Central memory CD8-positive, alpha-beta T cell (primary cell): ENCODE results near the gene RNF223.
"Not testable (repeated sequence)": the region's sequence is repeated elsewhere in the genome, so short reads cannot be mapped to it uniquely, and the experiment has no call there.

Experiments used
- ATAC-seq: fragments of 150-1000 bp; cut with Tn5 transposase; replicated peaks from 2 replicates; pipeline ENCODE4 v1.10.0; 2022; ENCODE audit warnings: mild to moderate bottlenecking, moderate FRiP score, moderate number of reproducible peaks; ENCODE audit not compliant: poor library complexity, severe bottlenecking; ENCODE audit errors: extremely low read depth
- DNase-seq, 2 donors: peaks; one replicate each; pipeline ENCODE4 v3.0.0; 2021; ENCODE audit warnings: low spot score in 2 of 2
- H3K27ac Mint-ChIP-seq: one replicate; pipeline ENCODE4 v1.8.0; 2022; ENCODE audit warnings: low read depth, mild to moderate bottlenecking, moderate library complexity, mixed read lengths
- H3K27me3 Mint-ChIP-seq: one replicate; pipeline ENCODE4 v1.8.0; 2022; ENCODE audit warnings: mixed read lengths
- H3K36me3 Mint-ChIP-seq: one replicate; pipeline ENCODE4 v1.8.0; 2022; ENCODE audit warnings: mild to moderate bottlenecking, moderate library complexity, mixed read lengths; ENCODE audit not compliant: insufficient read depth
- H3K4me1 Mint-ChIP-seq: one replicate; pipeline ENCODE4 v1.8.0; 2022; ENCODE audit warnings: mixed read lengths
- H3K4me3 Mint-ChIP-seq: one replicate; pipeline ENCODE4 v1.8.0; 2022; ENCODE audit warnings: mild to moderate bottlenecking, moderate library complexity, mixed read lengths
- H3K9me3 Mint-ChIP-seq: one replicate; pipeline ENCODE4 v1.8.0; 2022; ENCODE audit warnings: mixed read lengths

The RNF223 gene

DNA sequence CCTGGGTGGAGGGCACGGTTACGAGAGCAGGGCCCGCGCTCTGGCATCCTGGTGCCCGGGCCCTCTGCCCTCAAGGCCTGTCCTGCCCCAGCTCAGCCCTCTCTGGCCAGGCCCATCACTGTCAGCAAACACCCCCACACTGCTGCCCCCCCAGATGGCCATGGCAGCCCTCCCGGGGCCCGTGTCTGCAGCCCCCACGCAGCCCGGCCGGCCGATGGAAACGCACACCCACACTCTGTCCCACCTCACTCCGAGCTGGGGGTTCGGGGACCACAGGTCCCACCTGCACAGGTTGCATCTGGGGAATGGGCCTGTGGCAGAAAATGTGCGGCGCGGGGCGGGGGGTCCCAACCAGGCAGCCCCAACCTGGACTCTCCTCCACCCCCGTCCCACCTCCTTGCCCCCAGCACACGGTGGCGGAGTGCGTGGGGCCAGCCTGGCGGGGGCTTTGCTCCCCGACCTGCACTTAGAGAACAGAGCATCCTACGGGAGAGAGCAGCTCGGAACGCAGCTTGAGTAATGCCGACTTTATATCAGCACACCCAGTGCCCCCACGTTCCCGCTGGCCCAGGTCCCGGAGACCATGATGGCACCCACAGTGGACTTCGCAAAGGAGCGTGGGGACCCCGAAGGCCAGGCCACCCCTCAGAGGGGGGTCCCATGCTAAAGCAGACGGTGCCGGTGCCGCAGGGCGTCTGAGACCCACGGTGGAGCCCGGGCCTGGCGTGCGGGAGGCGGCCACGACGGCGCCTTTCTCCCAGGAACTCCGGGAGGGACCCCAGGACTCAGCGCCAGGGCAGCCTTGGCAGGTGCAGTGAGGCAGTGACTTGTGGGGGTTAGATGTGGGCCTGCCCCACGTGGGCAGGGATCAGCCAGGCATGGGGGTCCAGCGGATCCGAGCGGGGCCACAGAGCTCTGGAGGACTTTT lies 7.5 kb upstream of the RNF223 start:
- Mint-ChIP-seq H3K27me3 (no peaks in the 10 kb centered on the region), H3K27ac (no peak overlapping the region), H3K9me3 (no peaks in the 10 kb centered on the region), H3K4me3 (no peak overlapping the region), H3K36me3 (peaks cover 3% of the 10 kb centered on the region), H3K4me1 (no peaks in the 10 kb centered on the region)
- DNase-seq (no peak), ATAC-seq (no peak)

DNA sequence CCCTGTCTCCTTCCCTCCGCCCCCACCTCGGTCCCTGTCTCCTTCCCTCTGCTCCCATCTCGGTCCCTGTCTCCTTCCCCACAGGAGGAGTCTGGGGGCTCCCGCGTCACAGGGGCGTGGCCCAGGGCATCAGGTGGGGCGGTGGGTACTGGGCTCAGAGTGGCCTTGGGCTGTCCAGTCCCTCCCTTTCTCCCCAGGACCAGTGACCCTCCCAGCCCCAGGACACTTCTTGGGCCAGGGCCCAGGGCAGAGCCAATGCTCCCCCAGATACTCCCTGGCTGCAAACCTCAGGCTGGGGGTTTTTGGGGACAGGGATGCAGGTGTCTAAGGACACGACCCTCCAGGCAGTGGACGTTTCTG lies 6.8 kb upstream of the RNF223 start:
- DNase-seq: no peak
- Mint-ChIP-seq H3K9me3 (no peaks in the 10 kb centered on the region), H3K27ac (no peak overlapping the region), H3K4me1 (no peaks in the 10 kb centered on the region), H3K27me3 (no peaks in the 10 kb centered on the region), H3K36me3 (peaks cover 3% of the 10 kb centered on the region), H3K4me3 (no peak overlapping the region)
- no peak for ATAC-seq

DNA sequence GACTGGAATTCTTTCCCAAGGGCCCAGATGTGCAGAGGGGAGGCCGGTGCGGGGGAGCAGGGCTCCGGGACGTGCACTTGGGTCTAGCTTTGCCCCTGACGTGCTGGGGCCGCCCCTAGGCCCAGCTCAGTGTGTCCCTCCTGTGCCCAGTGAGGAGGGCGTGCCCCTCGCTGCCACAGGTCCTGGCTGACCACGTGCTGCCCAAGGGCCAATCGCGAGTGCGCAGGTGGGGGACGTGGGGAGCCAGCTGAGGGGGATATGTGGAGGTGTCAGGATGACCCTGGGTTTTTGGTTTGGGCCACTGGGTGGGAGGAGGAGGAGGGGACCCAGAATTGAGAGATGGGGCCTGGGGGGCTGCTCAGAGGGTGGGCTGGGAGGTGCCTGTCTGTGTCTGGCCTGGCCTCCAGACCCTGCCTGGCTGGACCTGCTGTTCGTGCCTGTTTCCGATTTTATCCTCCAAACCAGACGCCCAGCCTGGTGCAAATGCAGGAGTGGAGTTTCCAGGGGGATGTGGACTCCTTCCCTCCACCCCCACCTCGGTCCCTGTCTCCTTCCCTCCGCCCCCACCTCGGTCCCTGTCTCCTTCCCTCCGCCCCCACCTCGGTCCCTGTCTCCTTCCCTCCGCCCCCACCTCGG lies 6.1 kb upstream of the RNF223 start:
- H3K36me3 Mint-ChIP-seq: peaks cover 3% of the 10 kb centered on the region
- H3K9me3 Mint-ChIP-seq: no peaks in the 10 kb centered on the region
- H3K4me3 Mint-ChIP-seq: no peak overlapping the region
- H3K27me3 Mint-ChIP-seq: peaks cover under 1% of the 10 kb centered on the region
- DNase-seq (no peak), ATAC-seq (peak; percentile 15)
- H3K27ac Mint-ChIP-seq: no peak overlapping the region
- no peaks in the 10 kb centered on the region for H3K4me1 Mint-ChIP-seq

DNA sequence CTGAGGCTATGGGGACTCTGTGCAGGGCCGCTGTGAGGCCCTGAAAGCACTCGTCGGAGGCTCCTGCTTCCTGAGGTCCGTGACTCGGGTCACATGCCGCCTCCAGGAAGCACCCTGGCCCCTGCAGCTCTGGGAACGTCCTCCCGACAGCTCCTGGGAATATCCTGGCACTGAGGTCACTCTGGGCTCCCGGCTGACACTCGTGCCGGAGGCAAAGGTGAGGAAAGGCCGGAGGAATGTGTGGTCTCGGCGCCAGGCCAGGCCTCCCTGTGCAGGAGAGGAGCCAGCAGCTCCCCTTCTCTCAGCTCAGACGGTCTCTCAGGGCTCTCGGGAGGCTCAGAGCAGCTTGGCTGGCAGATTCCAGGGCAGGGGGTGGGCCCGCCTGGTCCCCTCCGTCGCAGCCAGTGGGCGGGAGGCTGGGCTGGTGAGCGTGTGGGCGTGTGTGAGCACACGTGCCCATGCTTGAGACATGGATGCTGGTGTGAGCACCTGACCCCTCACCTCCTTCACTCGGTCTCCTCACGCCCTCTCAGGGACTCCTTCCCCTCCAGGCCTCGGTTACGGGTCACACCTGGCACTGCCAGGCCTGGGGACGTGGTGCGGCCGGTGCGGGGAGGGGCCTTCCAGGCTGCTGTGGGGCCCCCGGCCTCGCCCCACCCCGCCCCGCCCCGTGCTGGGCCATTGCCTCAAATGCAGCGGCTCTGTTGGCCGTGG lies 5.5 kb upstream of the RNF223 start:
- peak overlapping the region; percentile 65 for H3K4me3 Mint-ChIP-seq
- peaks cover 3% of the 10 kb centered on the region for H3K36me3 Mint-ChIP-seq
- no peaks in the 10 kb centered on the region for H3K9me3 Mint-ChIP-seq
- ATAC-seq (peak; percentile 70), DNase-seq (no peak)
- no peak overlapping the region for H3K27ac Mint-ChIP-seq
- H3K27me3 Mint-ChIP-seq: peaks cover 7% of the 10 kb centered on the region
- H3K4me1 Mint-ChIP-seq: no peaks in the 10 kb centered on the region

DNA sequence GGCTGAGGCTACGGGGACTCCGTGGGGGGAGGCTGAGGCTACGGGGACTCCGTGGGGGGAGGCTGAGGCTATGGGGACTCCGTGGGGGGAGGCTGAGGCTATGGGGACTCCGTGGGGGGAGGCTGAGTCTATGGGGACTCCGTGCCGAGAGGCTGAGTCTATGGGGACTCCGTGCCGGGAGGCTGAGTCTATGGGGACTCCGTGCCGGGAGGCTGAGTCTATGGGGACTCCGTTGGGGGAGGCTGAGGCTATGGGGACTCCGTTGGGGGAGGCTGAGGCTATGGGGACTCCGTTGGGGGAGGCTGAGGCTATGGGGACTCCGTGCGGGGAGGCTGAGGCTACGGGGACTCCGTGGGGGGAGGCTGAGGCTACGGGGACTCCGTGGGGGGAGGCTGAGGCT lies 3.3 kb upstream of the RNF223 start:
- ATAC-seq: not testable (repeated sequence)

DNA sequence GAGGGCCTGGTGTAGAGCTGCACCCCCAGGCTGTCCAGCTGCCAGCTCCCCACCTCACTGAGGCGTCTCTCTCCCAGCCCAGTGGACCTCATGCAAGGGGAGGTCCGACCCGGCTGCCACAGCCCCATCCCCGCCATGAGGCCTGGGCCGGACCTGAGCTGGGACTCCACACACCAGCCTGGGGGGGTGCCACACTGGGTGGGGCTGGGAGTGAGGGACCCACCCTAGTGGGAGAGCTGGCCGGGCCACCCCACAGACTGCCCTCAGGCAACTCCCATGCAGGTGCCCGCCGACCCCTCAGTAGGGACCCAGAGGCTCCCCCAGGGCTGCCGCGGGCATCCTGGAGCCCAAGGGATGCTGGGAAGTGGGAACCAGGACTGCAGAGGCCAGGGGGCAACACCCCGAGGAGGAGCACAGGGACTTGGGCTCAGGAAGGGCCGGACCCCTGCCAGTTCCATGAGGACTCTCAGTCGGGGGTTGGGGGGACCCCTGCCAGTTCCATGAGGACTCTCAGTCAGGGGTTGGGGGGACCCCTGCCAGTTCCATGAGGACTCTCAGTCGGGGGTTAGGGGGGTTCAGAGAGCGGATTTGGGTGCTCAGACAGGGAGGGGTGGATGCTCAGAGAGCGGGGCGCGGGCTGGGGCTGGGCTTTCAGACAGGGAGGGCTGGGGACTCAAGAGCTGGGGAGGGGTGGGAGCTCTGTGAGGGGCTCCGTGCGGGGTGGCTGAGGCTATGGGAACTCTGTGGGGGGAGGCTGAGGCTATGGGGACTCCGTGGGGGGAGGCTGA lies 1.2 kb upstream of the RNF223 start:
- ATAC-seq: no peak

More for the DNA sequence above, 3.3 kb upstream of the RNF223 start:
- H3K36me3 Mint-ChIP-seq, H3K4me3 Mint-ChIP-seq, H3K27ac Mint-ChIP-seq, DNase-seq, H3K9me3 Mint-ChIP-seq, H3K4me1 Mint-ChIP-seq: not testable (repeated sequence)
- H3K27me3 Mint-ChIP-seq: peaks cover 11% of the 10 kb centered on the region

DNA sequence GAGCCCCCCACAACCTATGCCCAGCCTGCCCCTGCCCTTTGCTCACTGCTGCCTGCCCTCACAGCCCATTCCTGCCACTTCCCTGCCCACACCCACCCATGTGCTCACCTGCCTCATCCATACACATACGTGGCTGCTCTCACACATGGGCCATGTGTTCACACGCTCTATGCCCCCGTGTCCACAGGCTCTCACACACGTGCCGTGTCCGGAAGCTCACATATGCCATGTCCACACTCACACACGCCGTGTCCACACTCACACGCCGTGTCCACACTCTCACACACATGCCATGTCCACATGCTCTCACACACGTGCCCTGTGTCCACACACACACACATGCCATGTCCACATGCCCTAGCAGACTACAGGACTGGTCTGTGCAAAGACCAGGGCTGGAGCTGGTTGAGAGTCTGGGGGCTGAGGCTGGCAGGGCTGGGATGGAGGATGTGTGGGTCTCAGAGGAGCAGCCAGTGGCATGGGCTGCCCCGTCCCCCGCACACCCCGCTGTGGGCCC lies 583 bp upstream of the RNF223 start:
- H3K4me3 Mint-ChIP-seq: no peak overlapping the region
- no peak for DNase-seq
- ATAC-seq: no peak
- peaks cover 4% of the 10 kb centered on the region for H3K4me1 Mint-ChIP-seq
- peaks cover 11% of the 10 kb centered on the region for H3K27me3 Mint-ChIP-seq
- no peak overlapping the region for H3K27ac Mint-ChIP-seq
- H3K9me3 Mint-ChIP-seq: no peaks in the 10 kb centered on the region
- peaks cover 2% of the 10 kb centered on the region for H3K36me3 Mint-ChIP-seq

More for the DNA sequence above, 1.2 kb upstream of the RNF223 start:
- Mint-ChIP-seq H3K36me3 (peaks cover 2% of the 10 kb centered on the region), H3K9me3 (no peaks in the 10 kb centered on the region), H3K27me3 (peaks cover 11% of the 10 kb centered on the region), H3K4me1 (no peaks in the 10 kb centered on the region), H3K4me3 (no peak overlapping the region), H3K27ac (no peak overlapping the region)
- no peak for DNase-seq

DNA sequence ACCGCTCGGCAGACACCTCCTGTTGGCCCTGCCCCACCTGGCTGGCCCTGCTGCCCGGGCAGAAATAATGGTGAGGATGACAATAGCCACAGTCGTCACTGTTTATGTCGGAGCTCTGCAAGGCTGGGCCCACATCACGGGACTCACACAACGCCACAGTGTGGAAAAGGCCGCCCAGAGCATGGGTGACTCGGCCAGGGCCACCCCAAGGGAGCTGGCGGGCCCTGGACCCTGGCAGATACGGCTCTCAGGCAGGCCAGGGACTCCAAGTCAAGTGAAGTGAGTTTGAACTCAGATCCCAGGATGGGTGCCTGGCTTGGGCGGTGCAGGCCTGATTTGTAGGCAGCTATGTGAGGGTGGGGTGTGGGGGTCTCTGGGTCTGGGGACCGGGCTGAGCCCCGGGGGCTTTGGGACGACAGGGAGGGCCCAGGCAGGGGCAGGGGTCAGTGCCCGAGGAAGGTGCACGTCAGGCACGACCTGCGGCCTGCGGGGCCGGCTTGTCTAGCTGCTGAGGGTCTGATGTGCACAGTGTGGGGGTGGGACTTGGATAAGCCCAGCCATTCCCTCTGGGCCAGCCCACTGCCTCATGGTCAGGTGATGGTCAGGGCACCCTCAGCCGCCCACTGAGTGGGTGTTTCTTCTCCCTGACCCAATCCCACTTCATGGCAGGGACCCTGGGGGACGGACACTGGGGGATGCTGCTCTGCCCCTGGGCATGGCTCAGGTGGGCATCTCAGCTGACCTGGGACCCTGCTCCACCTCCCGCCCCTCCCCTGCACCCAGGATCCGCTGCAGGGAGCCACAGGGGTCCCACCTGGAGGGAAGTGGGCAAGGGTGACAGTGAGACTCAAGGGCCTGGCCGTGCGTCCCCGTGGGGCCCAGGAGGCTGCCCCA lies 1.0 kb downstream of the RNF223 start:
- H3K4me3 Mint-ChIP-seq: no peak overlapping the region
- no peaks in the 10 kb centered on the region for H3K9me3 Mint-ChIP-seq
- no peak for DNase-seq
- ATAC-seq: no peak
- peaks cover 4% of the 10 kb centered on the region for H3K36me3 Mint-ChIP-seq
- H3K4me1 Mint-ChIP-seq: peaks cover 4% of the 10 kb centered on the region
- peaks cover 11% of the 10 kb centered on the region for H3K27me3 Mint-ChIP-seq
- H3K27ac Mint-ChIP-seq: no peak overlapping the region

DNA sequence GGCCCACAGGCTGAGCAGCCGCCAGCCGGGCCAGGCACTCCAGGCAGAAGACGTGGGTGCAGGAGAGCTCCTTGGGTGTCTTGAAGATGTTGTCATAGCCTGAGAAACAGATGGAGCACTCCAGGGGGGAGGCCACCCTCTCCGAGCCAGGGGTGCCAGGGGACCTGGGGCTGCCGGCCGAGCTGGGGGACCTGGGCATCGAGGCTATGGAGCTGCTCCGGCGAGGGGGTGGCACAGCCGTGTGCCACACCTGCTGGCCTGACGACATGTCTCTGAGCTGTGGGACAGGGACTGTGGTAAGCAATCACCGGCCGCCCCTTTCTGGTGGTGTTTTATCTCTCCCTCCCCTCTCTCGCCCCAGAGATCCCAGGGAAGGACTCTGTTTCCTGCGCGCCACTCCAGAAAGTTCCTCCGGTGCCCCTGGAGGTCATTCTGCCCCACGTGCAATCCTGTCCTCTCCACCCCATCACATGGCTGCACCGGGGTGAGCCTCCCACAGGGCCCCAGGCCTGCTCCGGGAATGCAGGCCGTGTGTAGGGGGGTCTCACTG lies 1.7 kb downstream of the RNF223 start:
- ATAC-seq (no peak), DNase-seq (no peak)
- no peak overlapping the region for H3K27ac Mint-ChIP-seq
- H3K36me3 Mint-ChIP-seq: peaks cover 6% of the 10 kb centered on the region
- H3K9me3 Mint-ChIP-seq: no peaks in the 10 kb centered on the region
- peaks cover 11% of the 10 kb centered on the region for H3K27me3 Mint-ChIP-seq
- no peak overlapping the region for H3K4me3 Mint-ChIP-seq
- peaks cover 4% of the 10 kb centered on the region for H3K4me1 Mint-ChIP-seq

DNA sequence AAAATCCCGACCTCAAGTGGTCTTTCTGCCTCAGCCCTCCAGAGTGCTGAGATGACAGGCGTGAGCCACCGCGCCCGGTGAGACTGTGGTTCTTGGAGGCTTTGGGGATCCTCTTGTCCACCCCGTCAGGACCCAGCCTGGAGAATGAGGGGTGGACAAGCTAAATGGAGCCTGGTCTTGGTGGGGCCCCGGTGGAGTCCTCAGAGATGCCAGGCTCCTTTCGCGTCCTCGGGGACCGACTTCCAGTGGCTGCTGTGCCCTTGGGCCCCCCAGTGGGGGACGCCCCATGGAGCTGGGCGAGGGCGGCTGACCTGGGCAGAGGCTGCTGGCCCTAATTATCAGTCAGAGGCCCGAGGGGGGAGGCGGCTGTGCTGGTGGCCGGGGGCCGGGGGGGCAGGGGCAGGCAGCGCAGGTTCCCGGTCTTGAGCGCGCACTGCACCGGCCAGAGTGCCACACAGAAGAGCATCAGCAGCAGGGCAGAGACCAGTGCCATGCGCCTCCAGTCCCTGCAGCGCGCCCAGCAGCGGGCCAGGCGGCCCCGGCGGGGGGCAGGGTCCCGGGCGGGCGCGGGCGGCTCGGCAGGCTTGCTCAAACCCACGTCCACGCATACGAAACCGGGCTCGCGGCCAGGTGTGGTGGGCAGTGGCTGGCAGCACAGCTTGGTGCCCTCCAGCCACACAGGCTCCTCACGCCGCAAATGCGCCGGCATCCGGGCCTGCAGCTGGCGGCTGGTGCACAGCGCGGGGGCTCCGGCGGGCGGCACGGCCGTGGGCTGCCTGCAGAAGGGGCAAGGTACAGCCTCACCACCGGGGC lies 2.4 kb downstream of the RNF223 start:
- peaks cover 4% of the 10 kb centered on the region for H3K4me1 Mint-ChIP-seq
- peaks cover 11% of the 10 kb centered on the region for H3K27me3 Mint-ChIP-seq
- H3K9me3 Mint-ChIP-seq: no peaks in the 10 kb centered on the region
- H3K36me3 Mint-ChIP-seq: peaks cover 6% of the 10 kb centered on the region
- ATAC-seq (no peak), DNase-seq (no peak)
- H3K4me3 Mint-ChIP-seq: no peak overlapping the region
- no peak overlapping the region for H3K27ac Mint-ChIP-seq
